H1 (cell line): ENCODE measurements around the gene GRIK2. TPM values are rescaled to one million over a fixed set of nuclear protein-coding genes. Genes with fewer than 3 reads are reported as not detected.

ENCODE experiments used
- CTCF ChIA-PET: fragments of 300-600 bp; sonication (Branson Sonifier 250); formaldehyde crosslinking; loops from one replicate; lab custom pipeline; 2021; ENCODE audit not compliant: partially characterized antibody; lab: Charles Lee
- POLR2A ChIA-PET: fragments of 300-600 bp; sonication (Branson Sonifier 250); formaldehyde crosslinking; loops from one replicate; lab custom pipeline; 2021; ENCODE audit warnings: inconsistent platforms; ENCODE audit not compliant: partially characterized antibody; lab: Charles Lee
- DNase-seq, 2 experiments: peaks; one replicate each; pipeline versions ENCODE4 v3.0.0 to v3.0.0-alpha.2; 2010 to 2022; ENCODE audit warnings: low spot score in 2 of 2, low read depth in 1 of 2, mixed read lengths in 1 of 2
- FAIRE-seq: peaks from 2 replicates; lab custom pipeline; 2011; peaks lifted over from hg19 to GRCh38; lab: Jason Lieb, UNC
- H2AFZ ChIP-seq: 2 replicates; pipeline ENCODE4 v1.8.1; 2012; ENCODE audit warnings: low read length, inconsistent platforms
- H2AK5ac ChIP-seq: 2 replicates; pipeline ENCODE4 v1.6.1; 2013; ENCODE audit warnings: low read depth, low read length
- H2BK120ac ChIP-seq: replicated peaks from 2 replicates; pipeline ENCODE3; 2013; ENCODE audit warnings: low read depth, low read length, inconsistent platforms
- H2BK12ac ChIP-seq: 2 replicates; pipeline ENCODE4 v1.6.1; 2013; ENCODE audit warnings: low read depth, low read length
- H2BK15ac ChIP-seq: 2 replicates; pipeline ENCODE4 v1.6.1; 2013; ENCODE audit warnings: low read length
- H2BK20ac ChIP-seq: 2 replicates; pipeline ENCODE4 v1.6.1; 2013; ENCODE audit warnings: low read length
- H2BK5ac ChIP-seq: 2 replicates; pipeline ENCODE4 v1.6.1; 2013; ENCODE audit warnings: low read depth, low read length
- H3K14ac ChIP-seq: 2 replicates; pipeline ENCODE4 v1.6.1; 2013; ENCODE audit warnings: inconsistent platforms; ENCODE audit not compliant: insufficient read length
- H3K18ac ChIP-seq: 2 replicates; pipeline ENCODE4 v1.6.1; 2013; ENCODE audit warnings: low read length; ENCODE audit errors: extremely low read depth
- H3K23ac ChIP-seq: 2 replicates; pipeline ENCODE4 v1.6.1; 2013; ENCODE audit warnings: inconsistent platforms; ENCODE audit not compliant: insufficient read length
- H3K23me2 ChIP-seq: 2 replicates; pipeline ENCODE4 v1.6.1; 2013; ENCODE audit warnings: low read depth, low read length
- H3K27ac ChIP-seq: 2 replicates; pipeline ENCODE4 v1.6.1; 2011; ENCODE audit warnings: low read depth, low read length, inconsistent platforms
- H3K27me3 ChIP-seq, 4 experiments: replicated peaks in 1 of 4; 1 replicate in 1 of 4; 2 replicates in 3 of 4; pipeline versions ENCODE4 v1.6.1 to v1.8.1; 2011 to 2013; ENCODE audit warnings: low read length in 3 of 4, mild to moderate bottlenecking in 3 of 4, inconsistent platforms in 2 of 4, mixed read lengths in 2 of 4, moderate library complexity in 1 of 4; ENCODE audit not compliant: control insufficient read depth in 3 of 4, insufficient read depth in 3 of 4; ENCODE audit errors: extremely low read depth in 1 of 4
- H3K36me3 ChIP-seq, 4 experiments: 2 replicates each; pipeline versions ENCODE4 v1.6.1 to v1.8.1; 2011 to 2013; ENCODE audit warnings: mild to moderate bottlenecking in 4 of 4, low read length in 3 of 4, moderate library complexity in 2 of 4, control low read depth in 1 of 4, inconsistent platforms in 1 of 4; ENCODE audit not compliant: insufficient read depth in 4 of 4, control insufficient read depth in 2 of 4
- H3K4ac ChIP-seq: replicated peaks from 2 replicates; pipeline ENCODE3; 2013; ENCODE audit warnings: low read length, low read depth, mixed read lengths, inconsistent platforms; ENCODE audit not compliant: insufficient read length
- H3K4me1 ChIP-seq, 4 experiments: replicated peaks in 1 of 4; 1 replicate in 1 of 4; 2 replicates in 3 of 4; pipeline versions ENCODE4 v1.6.1 to v1.8.1; 2011 to 2013; ENCODE audit warnings: low read length in 3 of 4, inconsistent platforms in 2 of 4, mixed read lengths in 1 of 4; ENCODE audit not compliant: insufficient read depth in 4 of 4, control insufficient read depth in 3 of 4
- H3K4me2 ChIP-seq, 2 experiments: 2 replicates each; pipeline versions ENCODE4 v1.6.1 to v1.8.1; 2011 to 2013; ENCODE audit warnings: low read depth in 2 of 2, low read length in 2 of 2, control low read depth in 1 of 2, inconsistent platforms in 1 of 2, mild to moderate bottlenecking in 1 of 2; ENCODE audit not compliant: insufficient read depth in 1 of 2
- H3K4me3 ChIP-seq, 4 experiments: fragments of 200-600, 300-600 bp in 1 of 4; sonication (generic), shearing (Covaris generic), sonication (Bioruptor Twin) in 1 of 4; 2 replicates each; pipeline versions ENCODE4 v1.5.1 to v1.8.1; 2011 to 2016; ENCODE audit warnings: low read length in 4 of 4, low read depth in 3 of 4, control low read depth in 2 of 4, inconsistent platforms in 2 of 4, mild to moderate bottlenecking in 2 of 4, mixed read lengths in 1 of 4, moderate library complexity in 1 of 4; ENCODE audit not compliant: insufficient read depth in 2 of 4; ENCODE audit errors: extremely low read depth in 1 of 4
- H3K56ac ChIP-seq: replicated peaks from 2 replicates; pipeline ENCODE3; 2013; ENCODE audit warnings: low read depth, mild to moderate bottlenecking, mixed read lengths, low read length, inconsistent platforms; ENCODE audit not compliant: insufficient read length
- H3K79me1 ChIP-seq: 2 replicates; pipeline ENCODE4 v1.6.1; 2013; ENCODE audit warnings: low read depth, low read length, control low read depth
- H3K79me2 ChIP-seq, 2 experiments: 2 replicates each; pipeline versions ENCODE4 v1.6.1 to v1.8.1; 2012 to 2013; ENCODE audit warnings: low read length in 2 of 2, mild to moderate bottlenecking in 2 of 2, inconsistent platforms in 1 of 2; ENCODE audit not compliant: insufficient read depth in 2 of 2, control insufficient read depth in 1 of 2
- H3K9ac ChIP-seq, 4 experiments: replicated peaks in 1 of 4; 1 replicate in 1 of 4; 2 replicates in 3 of 4; pipeline versions ENCODE4 v1.6.1 to v1.8.1; 2011 to 2013; ENCODE audit warnings: low read depth in 3 of 4, low read length in 3 of 4, control low read depth in 2 of 4, mild to moderate bottlenecking in 2 of 4, moderate library complexity in 2 of 4, inconsistent platforms in 1 of 4; ENCODE audit errors: extremely low read depth in 1 of 4
- H3K9me3 ChIP-seq, 2 experiments: 2 replicates each; pipeline versions ENCODE4 v1.6.1 to v1.8.1; 2012 to 2013; ENCODE audit warnings: mild to moderate bottlenecking in 2 of 2, moderate library complexity in 2 of 2, control low read depth in 1 of 2, inconsistent platforms in 1 of 2, low read depth in 1 of 2, low read length in 1 of 2, mixed read lengths in 1 of 2; ENCODE audit not compliant: insufficient read depth in 2 of 2
- H4K20me1 ChIP-seq, 2 experiments: replicated peaks in 1 of 2; 2 replicates each; pipeline versions ENCODE3 to v1.8.1; 2011 to 2013; ENCODE audit warnings: inconsistent platforms in 2 of 2, low read length in 2 of 2, mild to moderate bottlenecking in 1 of 2; ENCODE audit not compliant: insufficient read depth in 2 of 2, control insufficient read depth in 1 of 2
- H4K5ac ChIP-seq: 2 replicates; pipeline ENCODE4 v1.6.1; 2013; ENCODE audit warnings: low read length, low read depth, mixed read lengths, inconsistent platforms; ENCODE audit not compliant: insufficient read length
- H4K8ac ChIP-seq: 2 replicates; pipeline ENCODE4 v1.8.0; 2013; ENCODE audit warnings: mild to moderate bottlenecking, moderate library complexity, low read length, inconsistent platforms; ENCODE audit not compliant: insufficient read depth; ENCODE audit errors: extremely low read depth
- H4K91ac ChIP-seq: replicated peaks from 2 replicates; pipeline ENCODE3; 2013; ENCODE audit warnings: low read length, mixed read lengths, inconsistent platforms; ENCODE audit not compliant: insufficient read length
- ASH2L ChIP-seq: fragments of 200-600, 300-600 bp; sonication (generic); IDR thresholded peaks from one replicate; pipeline ENCODE4 v1.7.1; 2017; ENCODE audit warnings: low read length
- E2F6 ChIP-seq: IDR thresholded peaks from 2 replicates; pipeline ENCODE4 v1.6.1; 2012; ENCODE audit warnings: inconsistent platforms
- JUND ChIP-seq: IDR thresholded peaks from 2 replicates; pipeline ENCODE4 v1.6.1; 2011; ENCODE audit warnings: mild to moderate bottlenecking, improper control_type of control experiment, low read length
- KDM1A ChIP-seq: fragments of 200-600, 300-600 bp; sonication (generic); IDR thresholded peaks from 2 replicates; pipeline ENCODE4 v1.7.1; 2016; ENCODE audit warnings: mild to moderate bottlenecking, low read length, borderline replicate concordance
- KDM5A ChIP-seq: fragments of 200-600 bp; IDR thresholded peaks from 2 replicates; pipeline ENCODE4 v1.7.1; 2012; ENCODE audit warnings: mild to moderate bottlenecking, low read length, inconsistent platforms, mixed read lengths
- NANOG ChIP-seq: IDR thresholded peaks from 2 replicates; pipeline ENCODE4 v1.6.1; 2011; ENCODE audit warnings: low read length, low read depth, mild to moderate bottlenecking, inconsistent platforms; ENCODE audit not compliant: insufficient read depth, poor library complexity, severe bottlenecking
- RNF2 ChIP-seq: fragments of 200-900, 300-1000 bp; sonication (generic); IDR thresholded peaks from 2 replicates; pipeline ENCODE4 v1.7.1; 2016; ENCODE audit warnings: borderline replicate concordance, low read depth, mild to moderate bottlenecking, antibody characterized with exemption, low read length; ENCODE audit not compliant: poor library complexity, severe bottlenecking; ENCODE audit errors: missing control alignments
- SAP30 ChIP-seq: fragments of 300-600 bp; sonication (generic); IDR thresholded peaks from 2 replicates; pipeline ENCODE4 v1.7.1; 2012; ENCODE audit warnings: low read length, moderate library complexity, mild to moderate bottlenecking, inconsistent platforms; ENCODE audit not compliant: insufficient read depth, insufficient replicate concordance
- SP4 ChIP-seq: IDR thresholded peaks from 2 replicates; pipeline ENCODE4 v1.6.1; 2012; ENCODE audit warnings: low read length, inconsistent platforms
- SUZ12 ChIP-seq: fragments of 200-600 bp; sonication (generic); IDR thresholded peaks from 2 replicates; pipeline ENCODE4 v1.6.1; 2012; ENCODE audit warnings: mild to moderate bottlenecking, inconsistent platforms, low read length, moderate library complexity, mixed read lengths
- WGBS, 2 experiments: shearing (Covaris generic) in 1 of 2; methylation state at CpG; one replicate each; pipeline versions ENCODE4 v1.1.6 to v1.1.7; 2013 to 2015; ENCODE audit warnings: low lambda C conversion rate in 2 of 2, mixed read lengths in 2 of 2, inconsistent platforms in 1 of 2, low coverage in 1 of 2, missing lambda C conversion rate in 1 of 2; ENCODE audit not compliant: insufficient replicate concordance in 2 of 2, insufficient coverage in 1 of 2, insufficient read length in 1 of 2; ENCODE audit errors: extremely low coverage in 1 of 2, missing lambda C conversion rate in 1 of 2; 5-methylcytosine and 5-hydroxymethylcytosine counted together
- polyA plus RNA-seq, 7 experiments: library from polyadenylated mRNA; depleted of rRNA in 3 of 7; stranded (reverse) in 5 of 7; unstranded in 2 of 7; fragments of >200 nt in 5 of 7; fragments of 200-250 nt in 2 of 7; gene quantifications; 1 replicate in 5 of 7; 2 replicates in 1 of 7; 4 replicates in 1 of 7; pipeline versions ENCODE4 v1.2.1 to v1.2.3, GENCODE V29; 2011 to 2013; ENCODE audit warnings: missing spikeins in 2 of 7, mixed read lengths in 2 of 7
- total RNA-seq: library from RNA; stranded (reverse); fragmentation: NEBNext Ultra II Directional; extraction: Animal tissue kit (Norgen Biotek cat#: 25700); gene quantifications from 2 replicates; pipeline ENCODE4 v1.2.1, GENCODE V29; 2021

Gene GRIK2
- total and polyA plus RNA-seq, 2 of the 8 experiments (the other 6 are each of a cell fraction or from before 2014, with no cell fraction given), result 1.8 to 2.2 TPM

GRCh38 chr6:101826678-101827077 lies 433.2 kb downstream of the GRIK2 start:
- H3K9ac ChIP-seq, result no peak overlapping the region
- no peak overlapping the region for H3K23ac ChIP-seq
- no peaks in the 10 kb centered on the region; a peak in 2 of 4 replicates for H3K9me3 ChIP-seq
- no peak overlapping the region for H3K4me2 ChIP-seq
- DNase-seq, result no peak
- no peak overlapping the region for H3K4me3 ChIP-seq
- H2BK5ac ChIP-seq, result no peak overlapping the region
- no peak overlapping the region for H4K91ac ChIP-seq
- H3K4me1 ChIP-seq, result peaks cover 0 to 7% (median 1%) of the 10 kb centered on the region in 4 experiments; a peak in 2 of 7 replicates
- H3K23me2 ChIP-seq, result no peaks in the 10 kb centered on the region; the same call in 1 of the 2 replicates
- FAIRE-seq, result no peak
- no peaks in the 10 kb centered on the region for H3K79me1 ChIP-seq
- H3K27ac ChIP-seq, result no peak overlapping the region
- ChIA-PET POLR2A (no interaction called here), CTCF (no interaction called here)
- H3K27me3 ChIP-seq, result no peaks in the 10 kb centered on the region
- no peaks in the 10 kb centered on the region for H4K20me1 ChIP-seq
- no peak overlapping the region for H2BK15ac ChIP-seq
- no peak for TF ChIP-seq RNF2
- TF ChIP-seq SP4, result no peak
- no peak for TF ChIP-seq JUND
- no peak for TF ChIP-seq SUZ12
- TF ChIP-seq ASH2L, result no peak
- no peak for TF ChIP-seq KDM5A
- TF ChIP-seq KDM1A, result no peak
- TF ChIP-seq SAP30, result no peak
- TF ChIP-seq E2F6, result no peak
- TF ChIP-seq NANOG, result no peak
- no peak overlapping the region for H2BK12ac ChIP-seq
- no peaks in the 10 kb centered on the region for H3K79me2 ChIP-seq
- H4K8ac ChIP-seq, result no peak overlapping the region
- no peak overlapping the region for H2BK20ac ChIP-seq
- H3K4ac ChIP-seq, result no peak overlapping the region
- H3K18ac ChIP-seq, result no peak overlapping the region
- H4K5ac ChIP-seq, result no peak overlapping the region
- WGBS, 2 experiments, result 86% methylated on average over 3 of the region's 3 CpGs; no CpG with 5 or more reads in 1 of the 2 experiments
- no peak overlapping the region for H2AK5ac ChIP-seq
- H3K56ac ChIP-seq, result no peak overlapping the region
- no peak overlapping the region for H2AFZ ChIP-seq
- no peak overlapping the region for H3K14ac ChIP-seq
- no peak overlapping the region for H2BK120ac ChIP-seq
- H3K36me3 ChIP-seq, result no peaks in the 10 kb centered on the region
